Cardiac muscle cell (in vitro differentiated cells and primary cell): ENCODE results near the gene ANAPC5. TPM values are rescaled to one million over a fixed set of nuclear protein-coding genes. Genes with fewer than 3 reads are reported as not detected.
"Not testable (repeated sequence)": the region's sequence is repeated elsewhere in the genome, so short reads cannot be mapped to it uniquely, and the experiment has no call there.

Source experiments
- DNase-seq, 2 donors: peaks; one replicate each; pipeline versions ENCODE4 v3.0.0 to v3.0.0-alpha.2; 2010 to 2017; ENCODE audit warnings: low read depth in 1 of 2, low spot score in 1 of 2
- H3K27ac ChIP-seq: fragments of 200-600 bp; sonication (generic); 2 replicates; pipeline ENCODE4 v1.5.1; 2016
- H3K27me3 ChIP-seq: fragments of 200-600 bp; sonication (generic); 2 replicates; pipeline ENCODE4 v1.6.0; 2016; ENCODE audit warnings: control low read depth
- H3K36me3 ChIP-seq: fragments of 200-600 bp; sonication (generic); 2 replicates; pipeline ENCODE4 v1.5.1; 2016; ENCODE audit warnings: control low read depth
- H3K4me1 ChIP-seq: fragments of 200-600 bp; sonication (generic); 2 replicates; pipeline ENCODE4 v1.8.1; 2017; ENCODE audit warnings: low read depth, mild to moderate bottlenecking, mixed run types
- H3K4me3 ChIP-seq: fragments of 200-600 bp; sonication (generic); 2 replicates; pipeline ENCODE4 v1.5.1; 2016; ENCODE audit warnings: mild to moderate bottlenecking
- H3K9me3 ChIP-seq: fragments of 200-600 bp; sonication (generic); 2 replicates; pipeline ENCODE4 v1.5.1; 2017; ENCODE audit warnings: low read depth, mild to moderate bottlenecking, control low read depth
- CTCF ChIP-seq: IDR thresholded peaks from 2 replicates; pipeline ENCODE4 v1.5.1; 2012; ENCODE audit warnings: low read depth, mild to moderate bottlenecking, low read length
- polyA plus RNA-seq: library from polyadenylated mRNA; unstranded; fragments of >200 nt; fragmentation: Nextera tagmentation; extraction: Ambion mirVana; gene quantifications from 2 replicates; pipeline ENCODE4 v1.2.1, GENCODE V29; 2016
- total RNA-seq: library from RNA; depleted of rRNA; stranded (reverse); fragments of >200 nt; gene quantifications from 2 replicates; pipeline ENCODE4 v1.2.3, GENCODE V29; 2016

ANAPC5 gene
- total and polyA plus RNA-seq, 2 experiments from 2014 or later: 109 to 123 TPM

- no peaks in the 10 kb centered on the region for H3K9me3 ChIP-seq
- H3K36me3 ChIP-seq: no peaks in the 10 kb centered on the region
- TF ChIP-seq CTCF: no peak
- peaks cover 4% of the 10 kb centered on the region for H3K4me1 ChIP-seq
- H3K27ac ChIP-seq: no peak overlapping the region
- H3K4me3 ChIP-seq: no peak overlapping the region
- H3K27me3 ChIP-seq: no peaks in the 10 kb centered on the region
- no peak for DNase-seq
Measured at GRCh38 chr12:121285856-121286255, 66.4 kb downstream of the ANAPC5 start.

- peak overlapping the region; percentile 48 for H3K27ac ChIP-seq
- peaks cover 4% of the 10 kb centered on the region for H3K4me1 ChIP-seq
- TF ChIP-seq CTCF: no peak
- H3K27me3 ChIP-seq: no peaks in the 10 kb centered on the region
- H3K4me3 ChIP-seq: no peak overlapping the region
- no peaks in the 10 kb centered on the region for H3K9me3 ChIP-seq
- DNase-seq: no peak
- H3K36me3 ChIP-seq: no peaks in the 10 kb centered on the region
Measured at GRCh38 chr12:121284551-121285390, 67.4 kb downstream of the ANAPC5 start.

GRCh38 chr12:121283841-121284240, 68.4 kb downstream of the ANAPC5 start:
- H3K27ac ChIP-seq: no peak overlapping the region
- H3K27me3 ChIP-seq: no peaks in the 10 kb centered on the region
- H3K4me1 ChIP-seq: peaks cover 4% of the 10 kb centered on the region
- no peak overlapping the region for H3K4me3 ChIP-seq
- DNase-seq: no peak
- TF ChIP-seq CTCF: no peak
- H3K9me3 ChIP-seq: no peaks in the 10 kb centered on the region
- H3K36me3 ChIP-seq: no peaks in the 10 kb centered on the region

GRCh38 chr12:121283388-121283787, 68.8 kb downstream of the ANAPC5 start:
- H3K9me3 ChIP-seq: no peaks in the 10 kb centered on the region
- no peaks in the 10 kb centered on the region for H3K27me3 ChIP-seq
- no peaks in the 10 kb centered on the region for H3K36me3 ChIP-seq
- no peak overlapping the region for H3K4me3 ChIP-seq
- no peak for DNase-seq
- H3K4me1 ChIP-seq: peaks cover 1% of the 10 kb centered on the region
- no peak for TF ChIP-seq CTCF
- H3K27ac ChIP-seq: no peak overlapping the region

GRCh38 chr12:121282910-121283309, 69.3 kb downstream of the ANAPC5 start:
- not testable (repeated sequence) for DNase-seq, H3K36me3 ChIP-seq

GRCh38 chr12:121282072-121282742, 70.0 kb downstream of the ANAPC5 start:
- H3K27me3 ChIP-seq: no peaks in the 10 kb centered on the region
- H3K4me1 ChIP-seq: no peaks in the 10 kb centered on the region
- no peak for DNase-seq
- no peaks in the 10 kb centered on the region for H3K36me3 ChIP-seq
- no peak overlapping the region for H3K4me3 ChIP-seq
- no peak overlapping the region for H3K27ac ChIP-seq
- no peaks in the 10 kb centered on the region for H3K9me3 ChIP-seq
- no peak for TF ChIP-seq CTCF

More at GRCh38 chr12:121282910-121283309, 69.3 kb downstream of the ANAPC5 start:
- H3K4me1 ChIP-seq, H3K27ac ChIP-seq, H3K27me3 ChIP-seq, H3K9me3 ChIP-seq, H3K4me3 ChIP-seq: not testable (repeated sequence)

- H3K36me3 ChIP-seq, DNase-seq, H3K4me3 ChIP-seq, H3K4me1 ChIP-seq, H3K27ac ChIP-seq, H3K9me3 ChIP-seq, H3K27me3 ChIP-seq: not testable (repeated sequence)
Measured at GRCh38 chr12:121281116-121281515, 71.1 kb downstream of the ANAPC5 start.

GRCh38 chr12:121280531-121280930, 71.7 kb downstream of the ANAPC5 start:
- not testable (repeated sequence) for H3K9me3 ChIP-seq, H3K4me1 ChIP-seq, H3K27ac ChIP-seq, DNase-seq, H3K4me3 ChIP-seq, H3K27me3 ChIP-seq, H3K36me3 ChIP-seq
